ENCODE results near the gene RBM47.
"Not testable (repeated sequence)": the region's sequence is repeated elsewhere in the genome, so short reads cannot be mapped to it uniquely, and the experiment has no call there.

The RBM47 gene

DNA sequence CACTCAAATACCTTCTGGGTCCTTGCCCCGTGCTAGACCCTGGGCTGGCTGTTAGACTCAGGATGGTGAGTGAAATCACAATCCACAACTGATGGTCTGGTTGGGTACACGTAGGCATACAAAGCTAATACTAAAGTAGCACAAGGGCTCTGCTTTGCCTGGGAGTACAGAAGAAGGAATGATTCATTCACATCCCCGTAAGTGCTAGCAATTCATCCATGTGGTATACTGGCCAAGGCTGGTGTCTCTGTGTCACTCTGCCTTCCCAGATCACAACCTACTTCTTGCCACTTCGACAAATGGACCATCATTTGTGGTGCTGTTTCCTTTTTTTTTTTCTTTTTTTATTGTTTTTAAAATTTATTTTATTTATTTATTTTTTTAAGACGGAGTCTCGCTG, 19.7 kb upstream of the RBM47 start:
- Histone ChIP-seq H3K27ac (ENCODE audit: low read depth, low read length) (peak overlapping the region; percentile 50; the same call in 1 of the 2 replicates), H3K4me1 (ENCODE audit: insufficient read depth, low read length) (peaks cover 23% of the 10 kb centered on the region), H3K9ac (ENCODE audit: low read depth, low read length) (peak overlapping the region; percentile 16; the same call in 1 of the 2 replicates), H3K36me3 (ENCODE audit: insufficient read depth, low read length) (no peaks in the 10 kb centered on the region), H3K9me3 (ENCODE audit: insufficient read depth, low read depth, low read length) (no peaks in the 10 kb centered on the region), H3K27me3 (ENCODE audit: insufficient read depth, low read length) (no peaks in the 10 kb centered on the region), H3K4me3 (ENCODE audit: low read length) (no peak overlapping the region)
- 92% methylated on average over 6 of the region's 6 CpGs for WGBS

DNA sequence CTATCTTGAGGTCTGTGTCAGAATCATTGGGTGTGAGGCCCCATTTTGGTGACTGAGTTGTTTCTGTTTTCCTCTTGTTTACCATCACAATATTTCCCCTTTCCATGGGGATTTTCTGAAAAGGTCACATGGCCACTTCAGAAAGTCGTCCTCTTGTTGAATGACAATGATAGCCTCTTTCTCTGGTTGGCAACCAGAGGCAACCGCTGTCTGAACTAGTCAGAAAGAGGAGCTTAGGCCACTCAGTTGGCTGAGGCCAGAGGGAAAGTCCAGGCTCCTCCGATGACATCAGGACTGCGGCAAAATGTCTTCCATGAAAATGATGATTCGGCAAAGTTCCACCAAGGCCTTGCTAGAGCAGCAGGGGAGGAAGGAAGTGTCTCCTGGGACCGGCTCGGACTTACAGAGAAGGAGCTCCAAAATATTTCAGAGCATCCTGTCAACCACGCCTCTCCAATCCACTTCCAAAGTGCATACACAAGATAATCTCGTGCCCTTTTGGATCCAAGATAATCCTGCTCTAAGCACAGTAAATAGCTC, 19.1 kb upstream of the RBM47 start:
- Histone ChIP-seq H3K27ac (ENCODE audit: low read depth, low read length) (peak overlapping the region; percentile 50; the same call in 1 of the 2 replicates), H3K36me3 (ENCODE audit: insufficient read depth, low read length) (no peaks in the 10 kb centered on the region), H3K9ac (ENCODE audit: low read depth, low read length) (peak overlapping the region; percentile 16; the same call in 1 of the 2 replicates), H3K27me3 (ENCODE audit: insufficient read depth, low read length) (no peaks in the 10 kb centered on the region), H3K9me3 (ENCODE audit: insufficient read depth, low read depth, low read length) (no peaks in the 10 kb centered on the region), H3K4me1 (ENCODE audit: insufficient read depth, low read length) (peaks cover 23% of the 10 kb centered on the region), H3K4me3 (ENCODE audit: low read length) (no peak overlapping the region)
- 78% methylated on average over 9 of the region's 9 CpGs for WGBS

DNA sequence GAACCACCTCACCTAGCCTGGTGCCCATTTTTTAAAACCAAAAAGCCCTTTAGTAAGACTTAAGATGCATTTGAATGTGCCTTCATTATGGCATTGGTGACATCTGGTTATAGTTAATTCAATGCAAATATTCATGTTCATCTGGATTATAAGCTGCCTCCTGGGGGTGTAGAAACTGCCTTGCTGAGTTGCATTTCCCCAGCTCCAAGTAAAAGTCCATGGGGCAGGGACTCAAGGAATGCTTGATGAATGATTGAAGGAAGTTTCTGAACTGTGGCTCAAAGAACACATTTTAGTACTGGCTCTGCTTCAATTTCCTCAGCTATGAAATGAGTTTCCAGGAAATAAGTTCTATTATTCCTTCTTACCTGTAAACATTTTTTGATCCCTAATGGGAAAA, 18.5 kb upstream of the RBM47 start:
- peaks cover 23% of the 10 kb centered on the region for H3K4me1 ChIP-seq (ENCODE audit: insufficient read depth, low read length)
- H3K4me3 ChIP-seq (ENCODE audit: low read length), result no peak overlapping the region
- no peaks in the 10 kb centered on the region for H3K36me3 ChIP-seq (ENCODE audit: insufficient read depth, low read length)
- H3K27ac ChIP-seq (ENCODE audit: low read depth, low read length), result peak overlapping the region; percentile 50; the same call in 1 of the 2 replicates
- no peak overlapping the region for H3K9ac ChIP-seq (ENCODE audit: low read depth, low read length)
- no peaks in the 10 kb centered on the region for H3K27me3 ChIP-seq (ENCODE audit: insufficient read depth, low read length)
- no peaks in the 10 kb centered on the region for H3K9me3 ChIP-seq (ENCODE audit: insufficient read depth, low read depth, low read length)

DNA sequence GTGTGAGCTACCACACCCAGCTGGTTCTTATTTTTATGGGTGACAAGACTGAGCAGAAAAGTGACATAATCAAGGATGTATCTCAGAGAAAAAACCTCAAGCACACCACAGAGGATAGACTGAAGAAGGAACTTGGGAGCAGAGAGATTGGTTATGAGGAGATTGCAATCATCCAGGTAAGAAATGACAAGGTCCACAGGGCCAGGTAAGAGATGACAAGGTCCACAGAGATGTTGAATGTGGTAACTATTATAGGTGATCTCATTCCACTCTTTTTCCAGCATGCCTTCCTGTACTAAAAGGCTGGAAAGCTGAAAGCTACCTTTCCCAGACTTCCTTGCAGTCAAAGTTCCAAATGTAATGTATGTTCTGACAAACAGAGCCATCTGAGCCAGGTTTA, 15.9 kb upstream of the RBM47 start:
- H3K27me3 ChIP-seq (ENCODE audit: insufficient read depth, low read length), result no peaks in the 10 kb centered on the region
- no peaks in the 10 kb centered on the region for H3K9me3 ChIP-seq (ENCODE audit: insufficient read depth, low read depth, low read length)
- H3K36me3 ChIP-seq (ENCODE audit: insufficient read depth, low read length), result no peaks in the 10 kb centered on the region
- H3K4me1 ChIP-seq (ENCODE audit: insufficient read depth, low read length), result peaks cover 15% of the 10 kb centered on the region
- no peak overlapping the region for H3K27ac ChIP-seq (ENCODE audit: low read depth, low read length)
- H3K9ac ChIP-seq (ENCODE audit: low read depth, low read length), result no peak overlapping the region
- H3K4me3 ChIP-seq (ENCODE audit: low read length), result no peak overlapping the region

DNA sequence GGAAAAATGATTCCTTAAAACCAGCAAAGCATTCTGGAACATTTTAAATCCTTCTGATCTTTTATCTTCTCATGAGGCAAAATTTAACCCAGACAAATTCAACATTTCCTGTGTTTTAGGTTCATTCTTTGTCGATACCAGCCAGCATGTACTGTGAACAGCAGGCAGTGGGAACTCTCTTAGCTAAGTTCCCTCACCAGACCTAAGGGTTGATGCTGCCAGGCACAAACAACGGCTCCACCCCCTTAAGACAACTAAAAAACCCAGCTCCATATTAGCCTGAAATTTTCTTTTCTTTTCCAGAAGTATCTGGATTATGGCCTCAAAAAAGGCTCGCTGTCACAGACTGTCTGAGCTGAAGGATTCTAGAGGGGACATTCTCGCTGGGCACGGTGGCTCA, 2.4 kb upstream of the RBM47 start:
- Histone ChIP-seq H3K4me3 (ENCODE audit: low read length) (no peak overlapping the region), H3K36me3 (ENCODE audit: insufficient read depth, low read length) (no peaks in the 10 kb centered on the region)
- WGBS, result 79% methylated on average over 5 of the region's 5 CpGs

DNA sequence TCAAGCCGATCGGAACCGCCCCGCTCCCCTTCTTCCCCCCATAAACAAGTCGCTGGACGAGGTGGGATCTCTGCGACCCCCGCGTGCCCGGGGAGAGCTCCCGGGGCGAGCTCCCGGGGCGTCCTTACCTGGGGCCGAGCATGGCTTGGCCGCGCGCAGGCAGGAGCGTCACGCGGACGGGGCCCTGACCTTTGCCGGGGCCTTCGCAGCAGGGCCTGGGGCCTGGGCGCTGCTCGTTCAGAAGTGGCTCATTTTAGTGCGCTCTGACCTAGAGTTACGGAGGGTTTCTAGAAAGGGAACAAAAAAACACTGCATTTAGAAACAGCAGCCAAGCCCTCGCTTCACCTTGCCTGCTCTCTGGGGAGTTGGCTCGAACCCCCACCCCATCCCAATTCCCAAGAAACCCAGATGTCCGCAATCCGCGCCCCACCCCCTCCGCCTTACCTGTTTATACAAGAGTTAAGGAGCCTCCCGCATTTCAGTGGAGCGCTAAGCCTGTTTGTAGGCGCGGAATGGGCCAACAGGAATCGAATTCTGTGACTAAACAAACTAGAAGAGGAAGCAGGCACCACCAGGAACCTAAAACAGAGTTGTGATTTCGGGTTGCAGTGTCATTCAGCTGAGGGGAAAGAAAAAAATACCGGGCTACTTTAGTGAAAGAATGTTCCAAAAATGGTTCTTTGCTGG, 814 bp upstream of the RBM47 start:
- no peaks in the 10 kb centered on the region for H3K9me3 ChIP-seq (ENCODE audit: insufficient read depth, low read depth, low read length)
- H3K9ac ChIP-seq (ENCODE audit: low read depth, low read length), result peak overlapping the region; percentile 94
- peak overlapping the region; percentile 89 for H3K4me3 ChIP-seq (ENCODE audit: low read length)
- peaks cover 48% of the 10 kb centered on the region for H3K4me1 ChIP-seq (ENCODE audit: insufficient read depth, low read length)
- H3K36me3 ChIP-seq (ENCODE audit: insufficient read depth, low read length), result 0 out of 2 replicates have a peak, but pooled peaks cover 2% of the 10 kb centered on the region
- no peaks in the 10 kb centered on the region for H3K27me3 ChIP-seq (ENCODE audit: insufficient read depth, low read length)
- under 1% methylated on average over 41 of the region's 41 CpGs for WGBS
- peak overlapping the region; percentile 99 for H3K27ac ChIP-seq (ENCODE audit: low read depth, low read length)

More for the DNA sequence above, 2.4 kb upstream of the RBM47 start:
- Histone ChIP-seq H3K27me3 (ENCODE audit: insufficient read depth, low read length) (no peaks in the 10 kb centered on the region), H3K4me1 (ENCODE audit: insufficient read depth, low read length) (peaks cover 32% of the 10 kb centered on the region), H3K27ac (ENCODE audit: low read depth, low read length) (no peak overlapping the region), H3K9me3 (ENCODE audit: insufficient read depth, low read depth, low read length) (no peaks in the 10 kb centered on the region), H3K9ac (ENCODE audit: low read depth, low read length) (no peak overlapping the region)

DNA sequence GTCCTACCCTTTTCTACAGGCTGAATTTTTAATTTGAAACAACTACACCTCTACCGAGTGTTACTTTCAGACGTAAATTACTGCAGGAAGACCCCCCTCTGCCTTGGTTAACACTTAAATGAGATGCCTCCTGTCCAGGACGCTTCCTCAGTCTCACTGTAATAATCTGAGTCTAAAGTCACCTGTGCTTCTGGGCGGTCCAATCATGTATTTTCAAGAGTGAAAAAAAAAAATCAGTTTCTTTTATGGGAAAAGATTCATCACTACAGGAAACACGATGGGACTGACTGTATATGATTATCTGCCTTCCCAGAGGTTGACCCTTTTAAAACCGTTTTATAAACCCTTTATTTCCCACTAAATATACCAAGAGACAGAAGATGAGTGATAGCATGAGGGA, 776 bp downstream of the RBM47 start:
- no peaks in the 10 kb centered on the region for H3K9me3 ChIP-seq (ENCODE audit: insufficient read depth, low read depth, low read length)
- H3K36me3 ChIP-seq (ENCODE audit: insufficient read depth, low read length), result 0 out of 2 replicates have a peak, but pooled peaks cover 3% of the 10 kb centered on the region
- WGBS, result 0% methylated on average over 5 of the region's 6 CpGs
- H3K27me3 ChIP-seq (ENCODE audit: insufficient read depth, low read length), result no peaks in the 10 kb centered on the region
- H3K27ac ChIP-seq (ENCODE audit: low read depth, low read length), result peak overlapping the region; percentile 99
- H3K4me3 ChIP-seq (ENCODE audit: low read length), result peak overlapping the region; percentile 89
- peaks cover 52% of the 10 kb centered on the region for H3K4me1 ChIP-seq (ENCODE audit: insufficient read depth, low read length)
- peak overlapping the region; percentile 94 for H3K9ac ChIP-seq (ENCODE audit: low read depth, low read length)

DNA sequence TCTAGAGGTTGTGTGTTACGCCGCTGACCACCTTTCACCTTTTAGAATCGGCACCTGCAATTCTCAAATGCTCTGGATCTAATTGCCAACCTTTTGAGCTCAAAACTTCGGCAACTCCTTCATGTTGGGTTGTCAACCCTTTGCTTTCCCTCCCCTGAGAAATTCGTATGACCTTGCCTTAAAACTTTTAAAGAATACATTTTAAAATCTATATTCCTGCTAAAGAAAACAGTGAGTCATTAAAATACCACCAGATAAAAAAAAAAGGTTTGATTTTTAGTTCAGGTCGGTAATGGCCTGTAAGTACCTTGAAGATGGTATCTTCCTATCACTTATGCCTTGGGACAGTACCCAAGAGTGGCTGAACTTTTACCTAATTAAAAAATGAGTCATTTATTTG, 1.3 kb downstream of the RBM47 start:
- Histone ChIP-seq H3K4me3 (ENCODE audit: low read length) (peak overlapping the region; percentile 89), H3K27ac (ENCODE audit: low read depth, low read length) (peak overlapping the region; percentile 72; the same call in 1 of the 2 replicates), H3K9ac (ENCODE audit: low read depth, low read length) (peak overlapping the region; percentile 50), H3K4me1 (ENCODE audit: insufficient read depth, low read length) (peaks cover 52% of the 10 kb centered on the region)
- H3K9me3 ChIP-seq (ENCODE audit: insufficient read depth, low read depth, low read length); H3K36me3 ChIP-seq (ENCODE audit: insufficient read depth, low read length); H3K27me3 ChIP-seq (ENCODE audit: insufficient read depth, low read length): not testable (repeated sequence)
- WGBS, result 5% methylated on average over 5 of the region's 6 CpGs

DNA sequence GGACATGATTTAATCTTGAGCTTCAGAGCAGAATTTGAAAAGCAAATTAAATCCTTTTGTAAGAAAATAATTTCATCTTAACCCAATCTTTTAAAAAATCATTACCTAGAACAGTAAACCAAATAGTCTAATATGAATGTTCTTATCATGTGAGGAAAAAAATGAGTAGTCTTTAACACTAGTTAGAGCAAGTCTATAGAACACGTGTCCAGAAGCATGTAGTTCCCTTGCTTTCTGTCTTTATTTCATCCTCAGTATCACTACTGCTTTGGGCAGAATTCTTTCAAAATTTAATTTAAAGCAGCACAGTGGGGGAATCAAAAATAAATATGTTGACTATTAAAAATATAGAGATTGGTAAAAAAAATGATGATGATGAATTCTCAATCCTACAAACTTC, 2.1 kb downstream of the RBM47 start:
- H3K4me1 ChIP-seq (ENCODE audit: insufficient read depth, low read length), result peaks cover 47% of the 10 kb centered on the region
- peak overlapping the region; percentile 50; the same call in 1 of the 2 replicates for H3K9ac ChIP-seq (ENCODE audit: low read depth, low read length)
- no peaks in the 10 kb centered on the region for H3K27me3 ChIP-seq (ENCODE audit: insufficient read depth, low read length)
- H3K27ac ChIP-seq (ENCODE audit: low read depth, low read length), result peak overlapping the region; percentile 11; the same call in 1 of the 2 replicates
- peaks cover 5% of the 10 kb centered on the region; the same call in 1 of the 2 replicates for H3K36me3 ChIP-seq (ENCODE audit: insufficient read depth, low read length)
- H3K9me3 ChIP-seq (ENCODE audit: insufficient read depth, low read depth, low read length), result no peaks in the 10 kb centered on the region
- WGBS, result 50% methylated on average over 1 of the region's 1 CpG
- peak overlapping the region; percentile 89 for H3K4me3 ChIP-seq (ENCODE audit: low read length)

DNA sequence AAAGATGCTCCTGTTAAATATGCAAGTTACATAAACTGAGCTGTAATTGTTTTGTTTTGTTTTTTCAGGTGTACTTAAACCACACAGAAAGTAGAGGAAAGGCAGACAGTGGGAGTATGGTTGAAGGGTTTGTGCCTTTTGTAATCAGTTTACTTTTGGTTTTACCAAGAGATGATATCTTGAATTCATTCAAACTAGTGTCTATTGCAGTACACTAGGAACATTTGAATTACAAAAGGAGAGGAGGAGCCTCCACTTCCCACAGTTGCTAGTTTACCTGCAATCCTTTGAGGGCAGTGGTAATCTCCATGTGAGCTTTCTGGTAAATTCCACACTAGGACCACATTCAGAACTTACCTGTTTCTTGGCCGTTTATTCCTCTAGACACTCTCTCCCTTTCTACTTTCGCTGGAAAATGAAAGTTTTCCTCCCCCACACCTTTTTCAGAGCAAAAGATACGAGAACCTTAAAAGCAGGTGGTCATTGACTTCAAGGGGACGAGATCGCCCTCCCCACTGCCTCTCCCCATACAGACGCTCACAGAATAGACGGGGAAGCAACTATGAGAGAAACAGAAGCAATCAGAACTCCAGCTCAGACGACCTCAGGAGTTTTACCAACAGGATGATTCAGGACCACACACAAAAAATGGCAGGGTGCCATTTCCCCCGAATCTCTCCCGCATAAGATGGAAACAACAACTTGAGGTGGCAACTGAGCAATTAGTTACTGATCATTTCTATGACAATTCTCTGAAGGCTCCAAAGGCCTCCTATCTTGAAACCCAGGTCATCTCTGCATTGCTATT, 3.3 kb downstream of the RBM47 start:
- peak overlapping the region; percentile 89 for H3K4me3 ChIP-seq (ENCODE audit: low read length)
- peak overlapping the region; percentile 50 for H3K9ac ChIP-seq (ENCODE audit: low read depth, low read length)
- H3K27ac ChIP-seq (ENCODE audit: low read depth, low read length), result peak overlapping the region; percentile 21; the same call in 1 of the 2 replicates
- peaks cover 47% of the 10 kb centered on the region for H3K4me1 ChIP-seq (ENCODE audit: insufficient read depth, low read length)
- 22% methylated on average over 10 of the region's 10 CpGs for WGBS
- H3K27me3 ChIP-seq (ENCODE audit: insufficient read depth, low read length), result no peaks in the 10 kb centered on the region
- no peaks in the 10 kb centered on the region for H3K9me3 ChIP-seq (ENCODE audit: insufficient read depth, low read depth, low read length)
- peaks cover 5% of the 10 kb centered on the region; the same call in 1 of the 2 replicates for H3K36me3 ChIP-seq (ENCODE audit: insufficient read depth, low read length)

DNA sequence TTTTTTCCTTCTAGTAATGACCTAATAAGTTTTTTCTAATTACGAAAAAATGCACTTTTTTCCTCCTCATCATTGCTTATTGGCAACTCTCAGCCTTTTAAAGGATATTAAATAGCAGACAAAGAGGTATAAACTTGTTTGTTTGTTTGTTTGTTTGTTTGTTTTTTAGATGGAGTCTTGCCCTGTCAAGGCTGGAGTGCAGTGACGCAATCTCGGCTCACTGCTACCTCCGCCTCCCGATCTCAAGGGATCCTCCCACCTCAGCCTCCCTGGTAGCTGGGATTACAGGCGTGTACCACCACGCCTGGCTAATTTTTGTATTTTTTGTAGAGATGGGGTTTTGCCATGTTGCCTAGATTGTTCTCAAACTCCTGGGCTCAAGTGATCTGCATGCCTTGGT, 6.0 kb downstream of the RBM47 start:
- Histone ChIP-seq H3K9ac (ENCODE audit: low read depth, low read length) (no peak overlapping the region), H3K27me3 (ENCODE audit: insufficient read depth, low read length) (no peaks in the 10 kb centered on the region), H3K4me1 (ENCODE audit: insufficient read depth, low read length) (peaks cover 49% of the 10 kb centered on the region), H3K4me3 (ENCODE audit: low read length) (no peak overlapping the region), H3K9me3 (ENCODE audit: insufficient read depth, low read depth, low read length) (no peaks in the 10 kb centered on the region), H3K27ac (ENCODE audit: low read depth, low read length) (no peak overlapping the region), H3K36me3 (ENCODE audit: insufficient read depth, low read length) (peaks cover 5% of the 10 kb centered on the region; the same call in 1 of the 2 replicates)
- 95% methylated on average over 7 of the region's 7 CpGs for WGBS
